RWPE2 (cell line): Measurements from ENCODE around the gene RBM39.

Experiments
- ATAC-seq: fragments of 200-7000 bp; cut with Tn5 transposase; 3 replicates; pipeline ENCODE4 v1.9.1; 2021; ENCODE audit warnings: low read depth
- DNase-seq: peaks from one replicate; pipeline ENCODE4 v3.0.0-alpha.2; 2020; ENCODE audit warnings: low spot score
- H3K27ac ChIP-seq: fragments of 450-650 bp; 2 replicates; pipeline ENCODE4 v1.5.1; 2017; ENCODE audit warnings: mild to moderate bottlenecking; ENCODE audit not compliant: poor library complexity, severe bottlenecking
- H3K27me3 ChIP-seq: fragments of 250-450 bp; sonication (Bioruptor Pico); 2 replicates; pipeline ENCODE4 v1.5.1; 2021; ENCODE audit warnings: mild to moderate bottlenecking, moderate library complexity; ENCODE audit not compliant: insufficient read depth, poor library complexity, severe bottlenecking
- H3K36me3 ChIP-seq: fragments of 250-450 bp; sonication (Bioruptor Pico); 2 replicates; pipeline ENCODE4 v1.5.1; 2020; ENCODE audit warnings: low read depth, mild to moderate bottlenecking, moderate library complexity
- H3K4me1 ChIP-seq: fragments of 250-450 bp; sonication (Bioruptor Pico); 2 replicates; pipeline ENCODE4 v1.5.1; 2021; ENCODE audit warnings: mild to moderate bottlenecking, moderate library complexity; ENCODE audit not compliant: insufficient read depth, poor library complexity, severe bottlenecking
- H3K4me3 ChIP-seq: fragments of 250-450 bp; sonication (Bioruptor Pico); 2 replicates; pipeline ENCODE4 v1.5.1; 2021; ENCODE audit warnings: mild to moderate bottlenecking, moderate library complexity; ENCODE audit not compliant: severe bottlenecking
- H3K9me3 ChIP-seq: fragments of 250-450 bp; sonication (Bioruptor Pico); 2 replicates; pipeline ENCODE4 v1.5.1; 2021; ENCODE audit warnings: mild to moderate bottlenecking, moderate library complexity; ENCODE audit not compliant: severe bottlenecking
- CTCF ChIP-seq: fragments of 450-650 bp; IDR thresholded peaks from one replicate; pipeline ENCODE4 v1.5.1; 2017; ENCODE audit warnings: mild to moderate bottlenecking, moderate library complexity; ENCODE audit not compliant: poor library complexity, severe bottlenecking

Gene RBM39

DNA sequence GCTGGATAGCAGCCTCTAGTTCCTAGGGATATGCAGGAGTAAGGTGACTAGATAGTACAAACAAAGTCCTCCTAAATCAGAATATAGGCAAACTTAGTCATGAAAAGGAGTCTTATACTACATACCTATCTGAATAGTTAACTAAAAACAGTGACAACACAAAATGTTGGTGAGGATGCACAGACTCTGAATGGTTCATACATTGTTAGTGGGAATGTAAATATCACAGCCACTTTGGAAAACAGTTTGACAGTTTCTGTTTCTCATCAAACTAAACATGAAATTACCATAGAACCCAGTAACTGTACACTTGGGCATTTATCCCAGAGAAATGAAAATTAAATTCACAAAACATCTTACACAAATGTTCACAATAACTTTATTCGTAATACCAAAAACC is 60.1 kb downstream of the RBM39 start:
- peaks cover 81% of the 10 kb centered on the region for H3K36me3 ChIP-seq
- ATAC-seq (peak; percentile 7; the same call in 1 of the 3 replicates), DNase-seq (no peak)
- H3K4me3 ChIP-seq, result no peak overlapping the region
- H3K4me1 ChIP-seq, result no peaks in the 10 kb centered on the region
- no peaks in the 10 kb centered on the region for H3K9me3 ChIP-seq
- no peaks in the 10 kb centered on the region for H3K27me3 ChIP-seq
- TF ChIP-seq CTCF, result no peak
- no peak overlapping the region for H3K27ac ChIP-seq

GRCh38 chr20:35680452-35681183 is 61.4 kb downstream of the RBM39 start:
- H3K36me3 ChIP-seq, result peaks cover 72% of the 10 kb centered on the region
- H3K9me3 ChIP-seq, result no peaks in the 10 kb centered on the region
- H3K27ac ChIP-seq, result no peak overlapping the region
- H3K4me1 ChIP-seq, result no peaks in the 10 kb centered on the region
- no peak overlapping the region for H3K4me3 ChIP-seq
- TF ChIP-seq CTCF, result no peak
- peak; percentile 38 for DNase-seq
- no peak for ATAC-seq
- no peaks in the 10 kb centered on the region for H3K27me3 ChIP-seq

- ATAC-seq (no peak), DNase-seq (peak; percentile 68)
- TF ChIP-seq CTCF, result no peak
- no peak overlapping the region for H3K4me3 ChIP-seq
- no peaks in the 10 kb centered on the region for H3K9me3 ChIP-seq
- H3K27me3 ChIP-seq, result no peaks in the 10 kb centered on the region
- H3K36me3 ChIP-seq, result peaks cover 87% of the 10 kb centered on the region
- no peaks in the 10 kb centered on the region for H3K4me1 ChIP-seq
- H3K27ac ChIP-seq, result no peak overlapping the region
Observed at GRCh38 chr20:35674921-35675320, 67.1 kb downstream of the RBM39 start.

GRCh38 chr20:35673884-35674283 is 68.2 kb downstream of the RBM39 start:
- Histone ChIP-seq H3K36me3 (peaks cover 86% of the 10 kb centered on the region), H3K4me3 (no peak overlapping the region), H3K9me3 (no peaks in the 10 kb centered on the region), H3K27me3 (no peaks in the 10 kb centered on the region), H3K27ac (no peak overlapping the region), H3K4me1 (no peaks in the 10 kb centered on the region)
- DNase-seq, result no peak
- TF ChIP-seq CTCF, result no peak
- no peak for ATAC-seq

DNA sequence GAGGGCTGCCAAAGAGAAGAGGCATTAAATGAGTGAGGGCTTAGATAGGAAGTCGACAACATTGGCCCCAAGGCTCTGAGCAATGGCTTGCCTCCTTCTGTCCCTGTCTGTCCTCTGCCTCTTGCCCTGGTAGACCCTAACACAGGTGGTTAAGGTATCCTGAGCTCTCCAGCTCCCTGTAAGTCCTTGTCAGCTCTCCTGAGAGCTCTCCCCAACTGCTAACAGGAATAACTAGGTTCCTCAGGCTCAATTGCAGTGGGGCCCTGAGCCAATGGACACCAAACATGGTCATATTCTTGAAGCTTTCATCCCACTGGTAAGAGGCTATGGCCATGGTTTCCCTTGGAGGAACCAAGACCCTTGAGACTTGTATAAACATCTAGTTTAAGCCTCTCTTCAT is 72.4 kb downstream of the RBM39 start:
- ATAC-seq (no peak), DNase-seq (peak; percentile 46)
- TF ChIP-seq CTCF, result no peak
- H3K9me3 ChIP-seq, result no peaks in the 10 kb centered on the region
- no peaks in the 10 kb centered on the region for H3K27me3 ChIP-seq
- peaks cover 69% of the 10 kb centered on the region for H3K36me3 ChIP-seq
- no peak overlapping the region for H3K27ac ChIP-seq
- no peaks in the 10 kb centered on the region for H3K4me1 ChIP-seq
- no peak overlapping the region for H3K4me3 ChIP-seq
